Karpas-422 (cell line): ENCODE data around the gene ARHGAP29. TPM values are rescaled to one million over a fixed set of nuclear protein-coding genes. Genes with fewer than 3 reads are reported as not detected.

Experiments used
- DNase-seq: peaks from one replicate; pipeline ENCODE4 v3.0.0-alpha.2; 2015
- H2AFZ ChIP-seq: fragments of 200-600 bp; sonication (generic); 2 replicates; pipeline ENCODE4 v1.6.1; 2014; ENCODE audit warnings: antibody characterized with exemption, low read length, mixed read lengths
- H3K27ac ChIP-seq: fragments of 200-600 bp; sonication (generic); 2 replicates; pipeline ENCODE4 v1.5.1; 2014; ENCODE audit warnings: mild to moderate bottlenecking, low read length, moderate library complexity
- H3K27me3 ChIP-seq: fragments of 200-600 bp; sonication (generic); 2 replicates; pipeline ENCODE4 v1.6.1; 2014; ENCODE audit warnings: low read length, mixed read lengths
- H3K36me3 ChIP-seq: fragments of 200-600 bp; sonication (generic); 2 replicates; pipeline ENCODE4 v1.6.1; 2014; ENCODE audit warnings: low read length, mixed read lengths; ENCODE audit not compliant: insufficient read depth
- H3K4me1 ChIP-seq: fragments of 200-600 bp; sonication (generic); 2 replicates; pipeline ENCODE4 v1.6.1; 2014; ENCODE audit warnings: mild to moderate bottlenecking, low read length, mixed read lengths
- H3K4me2 ChIP-seq: fragments of 200-600 bp; sonication (generic); 2 replicates; pipeline ENCODE4 v1.6.1; 2014; ENCODE audit warnings: low read length, low read depth, mild to moderate bottlenecking; ENCODE audit not compliant: poor library complexity, severe bottlenecking
- H3K4me3 ChIP-seq: fragments of 200-600 bp; sonication (generic); 2 replicates; pipeline ENCODE4 v1.5.1; 2014; ENCODE audit warnings: mild to moderate bottlenecking, antibody characterized with exemption, low read length, mixed read lengths
- H3K79me2 ChIP-seq: fragments of 200-600 bp; sonication (generic); 2 replicates; pipeline ENCODE4 v1.6.1; 2014; ENCODE audit warnings: mild to moderate bottlenecking, low read length, mixed read lengths
- H3K9ac ChIP-seq: fragments of 200-600 bp; sonication (generic); 2 replicates; pipeline ENCODE4 v1.6.0; 2014; ENCODE audit warnings: low read length
- H3K9me2 ChIP-seq: fragments of 200-600 bp; sonication (generic), shearing (Covaris generic); replicated peaks from 2 replicates; pipeline ENCODE4 v1.6.0; 2014; ENCODE audit warnings: mild to moderate bottlenecking, low read length, moderate library complexity; ENCODE audit not compliant: insufficient read depth
- H3K9me3 ChIP-seq: fragments of 300-700, 200-600 bp; sonication (generic); 2 replicates; pipeline ENCODE4 v1.6.1; 2014; ENCODE audit warnings: low read length, mixed read lengths
- H4K20me1 ChIP-seq: fragments of 200-600 bp; sonication (generic); 2 replicates; pipeline ENCODE4 v1.6.1; 2014; ENCODE audit warnings: mild to moderate bottlenecking, antibody characterized with exemption, low read length, low read depth; ENCODE audit not compliant: insufficient read depth
- total RNA-seq: library from RNA; depleted of rRNA; stranded (reverse); fragments of >200 nt; shearing (Covaris generic); gene quantifications from 2 replicates; pipeline ENCODE4 v1.2.3, GENCODE V29; 2014; ENCODE audit warnings: low replicate concordance

ARHGAP29 gene
- total RNA-seq, 1 experiment from 2014 or later: 0.48 TPM

DNA sequence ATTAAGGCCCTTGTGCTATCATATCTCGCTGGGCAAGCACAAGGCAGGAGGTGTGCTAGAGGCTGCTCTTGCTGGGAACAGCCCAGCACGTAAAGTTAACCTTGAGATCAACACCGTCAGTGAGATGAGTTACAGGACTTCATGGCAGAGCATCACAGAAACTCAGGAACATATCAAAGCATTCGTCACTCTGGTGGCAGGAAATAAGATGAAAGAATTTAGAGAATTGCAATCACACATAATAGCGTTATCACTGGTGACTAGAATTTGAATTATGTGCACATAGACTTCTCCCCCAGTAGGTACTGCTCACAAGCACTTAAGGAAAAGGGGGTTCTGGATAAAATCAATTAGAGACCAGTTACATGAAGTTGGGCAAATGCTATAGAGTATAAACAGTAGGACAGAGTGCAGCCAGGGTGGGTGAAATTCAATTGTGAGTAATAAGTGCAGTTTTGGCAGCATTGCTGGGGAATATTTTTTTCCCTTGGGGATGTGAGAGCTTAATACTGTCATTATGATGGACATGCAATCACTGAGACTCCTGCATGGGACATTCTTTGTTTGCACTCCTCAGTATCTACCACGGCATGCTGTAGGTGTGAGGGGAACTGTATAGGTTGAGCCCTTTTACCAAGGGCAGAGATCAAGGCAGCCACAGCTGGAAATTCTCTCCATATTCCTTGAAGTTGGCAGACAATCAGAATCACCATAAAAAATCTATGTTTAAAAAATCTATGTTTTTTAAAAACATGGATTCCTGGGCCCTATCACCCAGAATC lies 44.2 kb upstream of the ARHGAP29 start:
- Histone ChIP-seq H2AFZ (no peak overlapping the region), H3K36me3 (no peaks in the 10 kb centered on the region), H3K9ac (no peak overlapping the region)

DNA sequence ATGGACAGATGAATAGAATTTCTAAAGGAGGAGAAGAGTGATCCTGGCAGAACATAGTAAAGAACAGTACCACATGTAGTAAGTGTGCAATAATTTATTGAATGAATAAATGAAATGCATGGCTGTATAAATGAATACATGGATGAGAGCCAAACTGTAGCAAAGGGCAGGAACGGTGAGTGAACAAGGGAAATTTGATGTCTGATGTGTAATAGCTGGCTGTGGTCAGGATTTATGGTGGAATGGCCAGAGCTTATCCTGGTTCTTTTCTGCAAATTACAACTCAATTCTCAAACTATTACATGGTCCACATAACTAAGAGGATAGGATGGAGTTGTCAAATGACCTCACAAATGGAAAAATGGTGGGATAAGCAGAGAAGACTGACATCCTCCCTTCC lies 43.2 kb upstream of the ARHGAP29 start:
- Histone ChIP-seq H3K27me3 (no peaks in the 10 kb centered on the region), H3K36me3 (no peaks in the 10 kb centered on the region), H3K9ac (no peak overlapping the region), H3K9me3 (no peaks in the 10 kb centered on the region), H3K79me2 (no peaks in the 10 kb centered on the region), H3K4me3 (no peak overlapping the region), H3K4me1 (no peaks in the 10 kb centered on the region), H4K20me1 (no peaks in the 10 kb centered on the region), H3K4me2 (no peak overlapping the region), H2AFZ (no peak overlapping the region), H3K9me2 (no peaks in the 10 kb centered on the region), H3K27ac (no peak overlapping the region)
- DNase-seq: no peak

More for the DNA sequence above, 44.2 kb upstream of the ARHGAP29 start:
- DNase-seq: no peak
- H3K4me2 ChIP-seq: no peak overlapping the region
- no peaks in the 10 kb centered on the region for H3K9me2 ChIP-seq
- H3K79me2 ChIP-seq: no peaks in the 10 kb centered on the region
- no peaks in the 10 kb centered on the region for H4K20me1 ChIP-seq
- H3K4me1 ChIP-seq: no peaks in the 10 kb centered on the region
- no peak overlapping the region for H3K27ac ChIP-seq
- H3K4me3 ChIP-seq: no peak overlapping the region
- no peaks in the 10 kb centered on the region for H3K9me3 ChIP-seq
- H3K27me3 ChIP-seq: no peaks in the 10 kb centered on the region

DNA sequence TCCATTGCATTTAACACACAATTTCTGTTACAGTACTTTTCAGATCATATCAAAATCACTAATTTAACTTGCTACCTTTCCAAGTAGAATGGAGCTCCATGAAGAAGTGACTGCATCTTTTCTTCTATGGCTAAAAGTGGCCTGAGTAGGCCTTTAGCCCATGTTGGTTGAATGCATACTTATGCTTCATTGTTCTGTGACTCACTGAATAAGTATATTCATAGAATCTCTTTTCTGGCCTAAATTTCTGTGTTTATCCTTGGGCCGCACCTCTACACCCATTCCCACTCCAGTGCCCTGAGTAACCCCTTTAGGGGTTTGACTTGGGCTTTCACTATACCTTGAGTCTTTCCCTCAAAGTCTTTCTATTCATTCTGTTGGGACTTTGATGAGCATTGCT lies 42.1 kb upstream of the ARHGAP29 start:
- H3K79me2 ChIP-seq: no peaks in the 10 kb centered on the region
- H3K4me1 ChIP-seq: no peaks in the 10 kb centered on the region
- H3K4me2 ChIP-seq: no peak overlapping the region
- DNase-seq: no peak
- H3K36me3 ChIP-seq: no peaks in the 10 kb centered on the region
- H4K20me1 ChIP-seq: no peaks in the 10 kb centered on the region
- no peak overlapping the region for H3K9ac ChIP-seq
- no peaks in the 10 kb centered on the region for H3K9me3 ChIP-seq
- no peaks in the 10 kb centered on the region for H3K9me2 ChIP-seq
- no peak overlapping the region for H3K4me3 ChIP-seq
- no peaks in the 10 kb centered on the region for H3K27me3 ChIP-seq
- H3K27ac ChIP-seq: no peak overlapping the region
- no peak overlapping the region for H2AFZ ChIP-seq

DNA sequence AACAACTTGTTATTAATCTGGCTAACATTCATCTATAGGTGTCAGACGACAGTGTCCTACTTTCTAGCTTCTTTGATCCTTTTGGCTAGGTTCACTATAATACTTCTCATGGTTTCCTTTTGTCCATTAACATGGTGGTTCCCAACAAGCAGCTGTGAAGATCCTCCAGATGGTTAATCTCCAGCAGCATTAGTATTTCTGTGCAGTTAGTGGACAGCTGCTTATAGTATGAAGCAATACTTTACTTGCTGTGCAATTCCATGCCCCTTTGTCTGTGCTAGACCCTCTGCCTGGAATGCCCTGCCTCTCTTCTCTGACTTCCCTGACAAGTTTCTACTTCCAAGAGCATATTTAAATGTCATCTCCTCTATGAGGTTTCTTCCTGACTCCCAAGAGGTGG lies 41.7 kb upstream of the ARHGAP29 start:
- Histone ChIP-seq H3K4me3 (no peak overlapping the region), H3K9me2 (no peaks in the 10 kb centered on the region)

DNA sequence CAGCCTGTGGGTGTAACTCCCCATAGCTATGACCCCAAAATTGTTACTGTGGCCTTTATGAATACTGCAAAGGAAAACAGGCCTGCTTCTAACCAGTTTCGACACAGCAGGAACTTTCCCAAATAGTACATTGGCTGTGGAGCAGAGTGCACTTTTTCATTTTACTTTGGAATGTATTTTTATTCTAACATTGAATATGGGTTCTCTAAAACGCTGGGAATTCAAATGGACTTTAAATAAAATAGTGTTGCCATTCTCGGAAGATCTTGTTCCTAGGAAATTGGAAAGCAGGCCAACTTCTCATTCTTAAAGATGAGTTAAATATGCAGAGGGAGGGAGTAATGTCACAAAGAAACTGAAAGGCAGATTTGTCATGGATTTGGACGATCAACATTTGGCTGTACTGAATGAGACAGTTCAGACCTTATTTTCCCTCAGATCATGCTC lies 39.6 kb upstream of the ARHGAP29 start:
- no peak for DNase-seq
- no peaks in the 10 kb centered on the region for H3K79me2 ChIP-seq
- H3K4me1 ChIP-seq: no peaks in the 10 kb centered on the region
- H3K4me3 ChIP-seq: no peak overlapping the region
- no peak overlapping the region for H2AFZ ChIP-seq
- H4K20me1 ChIP-seq: no peaks in the 10 kb centered on the region
- no peak overlapping the region for H3K27ac ChIP-seq
- H3K9me3 ChIP-seq: no peaks in the 10 kb centered on the region
- no peak overlapping the region for H3K4me2 ChIP-seq
- no peaks in the 10 kb centered on the region for H3K27me3 ChIP-seq
- H3K9me2 ChIP-seq: no peaks in the 10 kb centered on the region
- no peak overlapping the region for H3K9ac ChIP-seq
- no peaks in the 10 kb centered on the region for H3K36me3 ChIP-seq

More for the DNA sequence above, 41.7 kb upstream of the ARHGAP29 start:
- H3K36me3 ChIP-seq: no peaks in the 10 kb centered on the region
- H3K79me2 ChIP-seq: no peaks in the 10 kb centered on the region
- H3K4me2 ChIP-seq: no peak overlapping the region
- H2AFZ ChIP-seq: no peak overlapping the region
- H3K9ac ChIP-seq: no peak overlapping the region
- no peak for DNase-seq
- H3K27ac ChIP-seq: no peak overlapping the region
- H3K4me1 ChIP-seq: no peaks in the 10 kb centered on the region
- H3K27me3 ChIP-seq: no peaks in the 10 kb centered on the region
- no peaks in the 10 kb centered on the region for H3K9me3 ChIP-seq
- no peaks in the 10 kb centered on the region for H4K20me1 ChIP-seq

DNA sequence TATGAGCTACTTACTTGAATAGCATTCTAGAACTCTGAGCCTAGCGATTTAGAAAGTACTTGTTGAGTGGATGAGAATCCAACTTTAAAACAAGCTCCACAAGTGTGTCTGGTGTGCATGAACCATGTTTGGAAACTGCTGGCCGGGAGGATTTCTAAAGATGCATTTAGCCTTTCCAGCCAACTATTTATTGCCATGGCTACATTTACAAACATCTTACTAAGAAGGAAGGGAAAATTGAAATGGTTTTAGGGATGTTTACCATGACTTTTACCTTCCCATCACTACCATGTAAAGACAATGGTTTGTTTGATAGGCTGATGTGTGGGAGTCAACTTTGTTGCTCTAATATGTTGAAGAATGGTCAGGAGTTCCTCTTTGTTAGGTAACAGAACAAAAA lies 37.7 kb upstream of the ARHGAP29 start:
- no peaks in the 10 kb centered on the region for H3K9me2 ChIP-seq
- no peaks in the 10 kb centered on the region for H4K20me1 ChIP-seq
- no peak overlapping the region for H3K9ac ChIP-seq

DNA sequence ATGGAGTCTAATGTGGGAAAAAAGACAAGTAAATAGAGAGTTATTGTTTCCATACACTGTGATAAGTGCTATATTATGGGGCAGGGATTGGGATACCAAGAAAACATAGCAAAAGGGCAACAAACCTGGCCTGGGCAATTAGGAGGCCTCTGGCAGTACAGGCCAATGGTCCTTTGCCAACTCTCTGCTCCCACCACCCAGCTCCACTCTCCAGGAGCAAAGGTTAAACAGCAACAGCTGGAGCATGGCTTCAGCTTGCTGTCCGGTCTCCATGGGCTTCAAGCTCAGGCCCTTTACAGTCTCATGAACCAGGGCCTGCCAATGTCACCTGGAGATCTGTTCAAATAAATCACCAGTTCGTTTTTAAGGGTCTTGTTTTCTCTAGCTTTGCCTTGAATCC lies 37.2 kb upstream of the ARHGAP29 start:
- H3K4me1 ChIP-seq: no peaks in the 10 kb centered on the region
- no peak overlapping the region for H2AFZ ChIP-seq
- no peak overlapping the region for H3K9ac ChIP-seq
- no peaks in the 10 kb centered on the region for H3K79me2 ChIP-seq
- no peak for DNase-seq
- no peaks in the 10 kb centered on the region for H4K20me1 ChIP-seq
- H3K36me3 ChIP-seq: no peaks in the 10 kb centered on the region
- no peak overlapping the region for H3K27ac ChIP-seq
- H3K9me2 ChIP-seq: no peaks in the 10 kb centered on the region
- H3K27me3 ChIP-seq: no peaks in the 10 kb centered on the region
- no peak overlapping the region for H3K4me2 ChIP-seq
- no peaks in the 10 kb centered on the region for H3K9me3 ChIP-seq
- no peak overlapping the region for H3K4me3 ChIP-seq

More for the DNA sequence above, 37.7 kb upstream of the ARHGAP29 start:
- no peaks in the 10 kb centered on the region for H3K27me3 ChIP-seq
- H3K9me3 ChIP-seq: no peaks in the 10 kb centered on the region
- no peak overlapping the region for H2AFZ ChIP-seq
- no peaks in the 10 kb centered on the region for H3K36me3 ChIP-seq
- H3K27ac ChIP-seq: no peak overlapping the region
- DNase-seq: no peak
- H3K4me2 ChIP-seq: no peak overlapping the region
- H3K4me3 ChIP-seq: no peak overlapping the region
- H3K79me2 ChIP-seq: no peaks in the 10 kb centered on the region
- no peaks in the 10 kb centered on the region for H3K4me1 ChIP-seq

DNA sequence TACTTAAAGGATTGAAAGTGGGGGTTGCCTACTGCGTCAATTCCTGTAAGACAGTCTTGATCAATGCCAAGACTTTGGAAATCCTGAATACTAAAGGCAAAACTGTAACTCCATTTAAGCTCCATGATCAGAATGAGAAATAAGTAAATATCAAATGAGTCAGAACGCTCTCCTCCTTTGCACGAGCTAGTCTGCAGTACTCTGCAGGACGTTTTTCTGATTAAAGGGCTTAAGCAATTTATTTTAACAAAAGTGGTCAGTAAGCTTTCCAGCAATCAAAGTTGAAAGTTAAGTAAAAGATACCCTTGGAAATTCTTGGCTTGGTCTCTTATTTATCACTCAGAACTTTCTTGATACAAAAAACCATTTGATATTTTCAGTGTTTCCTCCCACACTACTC lies 35.7 kb upstream of the ARHGAP29 start:
- H3K4me1 ChIP-seq: no peaks in the 10 kb centered on the region
- no peak overlapping the region for H2AFZ ChIP-seq
- no peak overlapping the region for H3K4me3 ChIP-seq
- no peak overlapping the region for H3K9ac ChIP-seq
- H3K27ac ChIP-seq: no peak overlapping the region
- DNase-seq: no peak
- no peaks in the 10 kb centered on the region for H3K9me2 ChIP-seq
- no peaks in the 10 kb centered on the region for H3K27me3 ChIP-seq
- no peak overlapping the region for H3K4me2 ChIP-seq
- H3K9me3 ChIP-seq: no peaks in the 10 kb centered on the region
- H4K20me1 ChIP-seq: no peaks in the 10 kb centered on the region
- H3K36me3 ChIP-seq: no peaks in the 10 kb centered on the region
- H3K79me2 ChIP-seq: no peaks in the 10 kb centered on the region
